ENCODE measurements around the gene APOA5. TPM values are rescaled to one million over a fixed set of nuclear protein-coding genes. Genes with fewer than 3 reads are reported as not detected.
"Not testable (repeated sequence)": the region's sequence is repeated elsewhere in the genome, so short reads cannot be mapped to it uniquely, and the experiment has no call there.

Gene APOA5
- not detected for polyA plus RNA-seq (ENCODE audit: insufficient read length in 12 of 12)
- long read RNA-seq, donor 1, result 0 reads
- long read RNA-seq, donor 2, result 0 reads
- long read RNA-seq, donor 3, result 0 reads
- long read RNA-seq, donor 4, result 0 reads
- long read RNA-seq, donor 5, result 0 reads
- long read RNA-seq, donor 6, result 0 reads
- long read RNA-seq, donor 7, result 0 reads
- long read RNA-seq, donor 8, result 0 reads
- long read RNA-seq, donor 9, result 0 reads
- long read RNA-seq, donor 10, result 0 reads
- long read RNA-seq, donor 11, result 0 reads

GRCh38 chr11:116791813-116792143 is at the start of gene APOA5:
Gene APOA5, minus strand, starts transcription at chr11:116791879. Its CDS starts 19 bp downstream, at chr11:116791860.
- no peak for DNase-seq

- no peak for DNase-seq
Observed at GRCh38 chr11:116840746-116841296, 49.1 kb upstream of the APOA5 start.

- DNase-seq, result no peak
Observed at GRCh38 chr11:116840224-116840745, 48.6 kb upstream of the APOA5 start.

- no peak for DNase-seq
Observed at GRCh38 chr11:116838321-116839084, 46.8 kb upstream of the APOA5 start.

- no peak for DNase-seq
Observed at GRCh38 chr11:116837231-116838091, 45.8 kb upstream of the APOA5 start, which contains the start of gene APOA1. Gene APOA1, minus strand, starts transcription at chr11:116837622. Its CDS starts 235 bp downstream, at chr11:116837387.

- DNase-seq, result no peak
Observed at GRCh38 chr11:116836632-116836991, 44.9 kb upstream of the APOA5 start.

- DNase-seq, result peak; percentile 87
Observed at GRCh38 chr11:116835791-116836631, 44.3 kb upstream of the APOA5 start.

- no peak for DNase-seq
Observed at GRCh38 chr11:116835042-116835772, 43.5 kb upstream of the APOA5 start.

- DNase-seq, result not testable (repeated sequence)
Observed at GRCh38 chr11:116834535-116835041, 42.9 kb upstream of the APOA5 start.

GRCh38 chr11:116833816-116834534 is 42.3 kb upstream of the APOA5 start:
- no peak for DNase-seq

GRCh38 chr11:116833491-116833815 is 41.8 kb upstream of the APOA5 start:
- no peak for DNase-seq

- no peak for DNase-seq
Observed at GRCh38 chr11:116832350-116833290, 40.9 kb upstream of the APOA5 start.

- no peak for DNase-seq
Observed at GRCh38 chr11:116831790-116832349, 40.2 kb upstream of the APOA5 start.

GRCh38 chr11:116830184-116830912 is 38.7 kb upstream of the APOA5 start:
- no peak for DNase-seq

- no peak for DNase-seq
Observed at GRCh38 chr11:116829525-116830183, 38.0 kb upstream of the APOA5 start, which contains the start of gene APOC3. Gene APOC3, plus strand, starts transcription at chr11:116829907. Its CDS starts 676 bp downstream, at chr11:116830583.
